Transverse colon (tissue), 4 donors: ENCODE results near the gene LRBA.

ENCODE experiments used
- CTCF ChIP-seq, 5 experiments: fragments of 200-600 bp in 3 of 5; fragments of 450-650 bp in 2 of 5; sonication (generic) in 3 of 5; IDR thresholded peaks; 1 replicate in 2 of 5; 2 replicates in 3 of 5; pipeline ENCODE4 v1.5.1; 2016 to 2017; ENCODE audit warnings: antibody characterized with exemption in 5 of 5, inconsistent platforms in 3 of 5, mild to moderate bottlenecking in 2 of 5, moderate library complexity in 1 of 5
- POLR2A ChIP-seq: fragments of 450-650 bp; IDR thresholded peaks from one replicate; pipeline ENCODE4 v1.6.1; 2016; ENCODE audit warnings: antibody characterized with exemption, mild to moderate bottlenecking, moderate library complexity
- POLR2AphosphoS5 ChIP-seq, 3 donors: sonication (generic); formaldehyde crosslinking; IDR thresholded peaks; one replicate each; pipeline ENCODE4 v1.6.1; 2016; ENCODE audit warnings: antibody characterized with exemption in 3 of 3

- TF ChIP-seq CTCF (IDR thresholded peaks at IDR 0.05) (no peak), POLR2A (no peak), POLR2AphosphoS5 (IDR thresholded peaks at IDR 0.05) (no peak)
These were observed 752.5 kb downstream of the LRBA start for GRCh38 chr4:150262611-150263010.
